ENCODE measurements around the gene HSD17B3.
"Not testable (repeated sequence)": the region's sequence is repeated elsewhere in the genome, so short reads cannot be mapped to it uniquely, and the experiment has no call there.

The HSD17B3 gene

GRCh38 chr9:96302021-96302420 is at the start of gene HSD17B3:
Gene HSD17B3, minus strand, starts transcription at chr9:96302176. Its CDS starts 72 bp downstream, at chr9:96302104.
- peaks cover 2% of the 10 kb centered on the region for H3K9me3 Mint-ChIP-seq
- H3K36me3 Mint-ChIP-seq = no peaks in the 10 kb centered on the region
- no peaks in the 10 kb centered on the region for H3K4me1 Mint-ChIP-seq
- no peak for DNase-seq (ENCODE audit: low spot score in 2 of 2)
- no peak for ATAC-seq
- no peak within 1 kb of the TSS for H3K27ac Mint-ChIP-seq
- no peak within 1 kb of the TSS for H3K4me3 Mint-ChIP-seq

GRCh38 chr9:96350866-96351265 is 48.9 kb upstream of the HSD17B3 start:
- no peaks in the 10 kb centered on the region for H3K4me1 Mint-ChIP-seq

GRCh38 chr9:96348261-96348660 is 46.3 kb upstream of the HSD17B3 start:
- no peaks in the 10 kb centered on the region for H3K9me3 Mint-ChIP-seq
- H3K27ac Mint-ChIP-seq = no peak overlapping the region
- ATAC-seq (no peak), DNase-seq (ENCODE audit: low spot score in 2 of 2) (no peak)
- H3K36me3 Mint-ChIP-seq = no peaks in the 10 kb centered on the region
- no peaks in the 10 kb centered on the region for H3K4me1 Mint-ChIP-seq
- no peak overlapping the region for H3K4me3 Mint-ChIP-seq

More at GRCh38 chr9:96350866-96351265, 48.9 kb upstream of the HSD17B3 start:
- H3K27ac Mint-ChIP-seq = no peak overlapping the region
- DNase-seq (ENCODE audit: low spot score in 2 of 2) = no peak
- H3K9me3 Mint-ChIP-seq = no peaks in the 10 kb centered on the region
- no peak overlapping the region for H3K4me3 Mint-ChIP-seq
- H3K36me3 Mint-ChIP-seq = peaks cover 9% of the 10 kb centered on the region
- no peak for ATAC-seq

- Mint-ChIP-seq H3K4me3 (no peak overlapping the region), H3K36me3 (no peaks in the 10 kb centered on the region), H3K9me3 (no peaks in the 10 kb centered on the region), H3K4me1 (no peaks in the 10 kb centered on the region), H3K27ac (no peak overlapping the region)
- ATAC-seq (no peak), DNase-seq (ENCODE audit: low spot score in 2 of 2) (no peak)
Observed at GRCh38 chr9:96345551-96345950, 43.6 kb upstream of the HSD17B3 start.

- Mint-ChIP-seq H3K36me3 (no peaks in the 10 kb centered on the region), H3K9me3 (no peaks in the 10 kb centered on the region), H3K4me1 (peaks cover 6% of the 10 kb centered on the region), H3K27ac (no peak overlapping the region), H3K4me3 (no peak overlapping the region)
- no peak for DNase-seq (ENCODE audit: low spot score in 2 of 2)
- no peak for ATAC-seq
Observed at GRCh38 chr9:96344458-96345180, 42.6 kb upstream of the HSD17B3 start.

- DNase-seq (ENCODE audit: low spot score in 2 of 2) (no peak), ATAC-seq (no peak)
- Mint-ChIP-seq H3K4me1 (peaks cover 7% of the 10 kb centered on the region), H3K36me3 (no peaks in the 10 kb centered on the region), H3K4me3 (no peak overlapping the region), H3K9me3 (no peaks in the 10 kb centered on the region), H3K27ac (no peak overlapping the region)
Observed at GRCh38 chr9:96343515-96344360, 41.8 kb upstream of the HSD17B3 start.

GRCh38 chr9:96342571-96343245 is 40.7 kb upstream of the HSD17B3 start:
- Mint-ChIP-seq H3K4me3 (no peak overlapping the region), H3K9me3 (no peaks in the 10 kb centered on the region), H3K4me1 (peaks cover 7% of the 10 kb centered on the region), H3K36me3 (no peaks in the 10 kb centered on the region), H3K27ac (no peak overlapping the region)
- ATAC-seq (no peak), DNase-seq (ENCODE audit: low spot score in 2 of 2) (no peak)

- H3K27ac Mint-ChIP-seq = no peak overlapping the region
- H3K36me3 Mint-ChIP-seq = no peaks in the 10 kb centered on the region
- H3K4me3 Mint-ChIP-seq = no peak overlapping the region
- H3K9me3 Mint-ChIP-seq = no peaks in the 10 kb centered on the region
- H3K4me1 Mint-ChIP-seq = peaks cover 7% of the 10 kb centered on the region
- no peak for ATAC-seq
- DNase-seq (ENCODE audit: low spot score in 2 of 2) = no peak
Observed at GRCh38 chr9:96340707-96341106, 38.7 kb upstream of the HSD17B3 start.

- no peak overlapping the region for H3K27ac Mint-ChIP-seq
- ATAC-seq = no peak
- DNase-seq (ENCODE audit: low spot score in 2 of 2) = no peak
- H3K36me3 Mint-ChIP-seq = no peaks in the 10 kb centered on the region
- H3K4me3 Mint-ChIP-seq = no peak overlapping the region
- no peaks in the 10 kb centered on the region for H3K9me3 Mint-ChIP-seq
- peaks cover 7% of the 10 kb centered on the region for H3K4me1 Mint-ChIP-seq
Observed at GRCh38 chr9:96338299-96338698, 36.3 kb upstream of the HSD17B3 start.

- H3K27ac Mint-ChIP-seq = no peak overlapping the region
- ATAC-seq (no peak), DNase-seq (ENCODE audit: low spot score in 2 of 2) (no peak)
- H3K4me3 Mint-ChIP-seq = no peak overlapping the region
- H3K9me3 Mint-ChIP-seq = no peaks in the 10 kb centered on the region
- H3K4me1 Mint-ChIP-seq = no peaks in the 10 kb centered on the region
- peaks cover 5% of the 10 kb centered on the region for H3K36me3 Mint-ChIP-seq
Observed at GRCh38 chr9:96333958-96334357, 32.0 kb upstream of the HSD17B3 start.

- DNase-seq (ENCODE audit: low spot score in 2 of 2) = no peak
Observed at GRCh38 chr9:96331236-96331947, 29.4 kb upstream of the HSD17B3 start.

GRCh38 chr9:96327694-96328352 is 25.8 kb upstream of the HSD17B3 start:
- Mint-ChIP-seq H3K4me3 (no peak overlapping the region), H3K4me1 (no peaks in the 10 kb centered on the region), H3K36me3 (peaks cover 5% of the 10 kb centered on the region), H3K27ac (no peak overlapping the region), H3K9me3 (no peaks in the 10 kb centered on the region)
- DNase-seq (ENCODE audit: low spot score in 2 of 2) (peak; percentile 47 to 63), ATAC-seq (peak; percentile 73)

More at GRCh38 chr9:96331236-96331947, 29.4 kb upstream of the HSD17B3 start:
- no peak overlapping the region for H3K4me3 Mint-ChIP-seq
- H3K9me3 Mint-ChIP-seq = no peaks in the 10 kb centered on the region
- H3K27ac Mint-ChIP-seq = no peak overlapping the region
- no peak for ATAC-seq
- peaks cover 5% of the 10 kb centered on the region for H3K36me3 Mint-ChIP-seq
- H3K4me1 Mint-ChIP-seq = no peaks in the 10 kb centered on the region

GRCh38 chr9:96323169-96323568 is 21.2 kb upstream of the HSD17B3 start:
- DNase-seq (ENCODE audit: low spot score in 2 of 2) (no peak), ATAC-seq (no peak)
- Mint-ChIP-seq H3K4me3 (no peak overlapping the region), H3K36me3 (peaks cover 5% of the 10 kb centered on the region), H3K4me1 (no peaks in the 10 kb centered on the region), H3K9me3 (no peaks in the 10 kb centered on the region), H3K27ac (no peak overlapping the region)

- ATAC-seq; H3K36me3 Mint-ChIP-seq; H3K9me3 Mint-ChIP-seq; H3K27ac Mint-ChIP-seq; H3K4me3 Mint-ChIP-seq; DNase-seq (ENCODE audit: low spot score in 2 of 2); H3K4me1 Mint-ChIP-seq: not testable (repeated sequence)
Observed at GRCh38 chr9:96322736-96323135, 20.8 kb upstream of the HSD17B3 start.

Measured in stimulated activated effector memory CD8-positive, alpha-beta T cell treated with anti-CD3 and anti-CD28 coated beads, Interleukin-12 subunit alpha, Interleukin-12 subunit beta, amount 100 ng/mL, for 72 hours (primary cell).